ENCODE results near the gene CDK5RAP2. TPM values are rescaled to one million over a fixed set of nuclear protein-coding genes. Genes with fewer than 3 reads are reported as not detected.

The CDK5RAP2 gene
- total and polyA plus RNA-seq, 9 of the 15 experiments (the other 6 are each of a cell fraction or from before 2014, with no cell fraction given) = 19.9 to 68.8 (median 42.2) TPM

- TF ChIP-seq, protein P1, sequence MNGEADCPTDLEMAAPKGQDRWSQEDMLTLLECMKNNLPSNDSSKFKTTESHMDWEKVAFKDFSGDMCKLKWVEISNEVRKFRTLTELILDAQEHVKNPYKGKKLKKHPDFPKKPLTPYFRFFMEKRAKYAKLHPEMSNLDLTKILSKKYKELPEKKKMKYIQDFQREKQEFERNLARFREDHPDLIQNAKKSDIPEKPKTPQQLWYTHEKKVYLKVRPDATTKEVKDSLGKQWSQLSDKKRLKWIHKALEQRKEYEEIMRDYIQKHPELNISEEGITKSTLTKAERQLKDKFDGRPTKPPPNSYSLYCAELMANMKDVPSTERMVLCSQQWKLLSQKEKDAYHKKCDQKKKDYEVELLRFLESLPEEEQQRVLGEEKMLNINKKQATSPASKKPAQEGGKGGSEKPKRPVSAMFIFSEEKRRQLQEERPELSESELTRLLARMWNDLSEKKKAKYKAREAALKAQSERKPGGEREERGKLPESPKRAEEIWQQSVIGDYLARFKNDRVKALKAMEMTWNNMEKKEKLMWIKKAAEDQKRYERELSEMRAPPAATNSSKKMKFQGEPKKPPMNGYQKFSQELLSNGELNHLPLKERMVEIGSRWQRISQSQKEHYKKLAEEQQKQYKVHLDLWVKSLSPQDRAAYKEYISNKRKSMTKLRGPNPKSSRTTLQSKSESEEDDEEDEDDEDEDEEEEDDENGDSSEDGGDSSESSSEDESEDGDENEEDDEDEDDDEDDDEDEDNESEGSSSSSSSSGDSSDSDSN (IDR thresholded peaks at IDR 0.05; ENCODE audit: borderline replicate concordance in 1 of 2, low read depth in 2 of 2, low read length in 2 of 2) = peak in 1 of 2 experiments; percentile 48; a peak in 1 of 4 replicates
- TF ChIP-seq KHSRP (IDR thresholded peaks at IDR 0.05) (no peak), LCOR (CRISPR knock-in tag; IDR thresholded peaks at IDR 0.05) (peak; percentile 80), HDAC6 (IDR thresholded peaks at IDR 0.05; ENCODE audit: low read depth, low read length) (no peak), ZNF41 (CRISPR knock-in tag; conservative IDR thresholded peaks at IDR 0.05) (peak; percentile 74; the same call in 1 of the 2 replicates), GATAD2B (IDR thresholded peaks at IDR 0.05; ENCODE audit: borderline replicate concordance) (peak; percentile 49; the same call in 1 of the 2 replicates), COPS2 (conservative IDR thresholded peaks at IDR 0.05) (no peak)
- TF ChIP-seq, protein P2, sequence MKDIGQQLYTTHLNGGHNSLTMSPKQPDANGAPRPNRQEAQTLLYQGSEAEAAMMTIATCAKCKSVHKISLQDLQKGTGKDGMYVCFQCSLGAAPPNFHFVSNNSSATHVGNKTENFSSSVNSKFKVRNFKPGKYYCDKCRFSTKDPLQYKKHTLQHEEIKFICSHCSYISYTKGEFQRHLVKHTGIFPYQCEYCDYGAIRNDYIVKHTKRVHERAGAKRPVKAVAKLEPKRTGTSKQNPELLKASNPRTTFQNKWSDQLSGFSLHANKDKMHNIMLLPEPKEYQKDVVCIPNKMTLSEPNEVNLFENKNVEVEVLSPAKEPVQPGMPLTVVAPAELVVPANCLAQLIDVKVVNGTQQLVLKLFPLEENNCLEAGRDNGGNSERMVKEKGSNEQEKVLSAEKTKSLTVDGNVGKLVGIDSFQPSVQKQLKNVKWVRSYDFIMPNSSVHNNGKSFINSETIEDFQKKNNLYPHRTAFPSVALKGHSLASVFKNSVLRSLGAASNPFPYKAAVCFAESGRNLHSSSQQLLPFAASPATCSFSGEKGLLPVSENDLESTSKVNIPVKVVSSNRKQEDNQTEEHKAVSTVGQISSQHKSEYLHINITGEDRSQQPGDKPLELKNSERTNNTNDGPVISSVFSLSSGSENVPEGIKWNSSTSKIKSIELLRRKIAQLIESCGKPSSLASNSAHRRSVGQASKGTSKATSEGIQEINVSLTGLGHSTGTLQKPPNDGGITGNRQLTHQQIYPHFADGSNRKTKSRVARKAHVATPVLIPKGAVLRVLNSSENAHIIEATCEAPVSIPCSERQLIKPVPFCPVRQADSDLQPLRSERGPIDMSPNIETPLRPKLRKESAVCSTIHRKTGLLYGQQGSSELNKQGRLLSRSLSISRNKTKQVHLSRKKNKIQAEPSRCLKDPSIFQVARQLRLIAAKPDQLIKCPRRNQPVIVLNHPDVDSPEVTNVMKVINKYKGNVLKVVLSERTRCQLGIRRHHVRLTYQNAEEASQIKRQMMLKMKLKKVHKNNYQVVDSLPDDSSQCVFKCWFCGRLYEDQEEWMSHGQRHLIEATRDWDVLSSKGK (CRISPR knock-in tag; IDR thresholded peaks at IDR 0.05) = no peak
- TF ChIP-seq, protein P3, sequence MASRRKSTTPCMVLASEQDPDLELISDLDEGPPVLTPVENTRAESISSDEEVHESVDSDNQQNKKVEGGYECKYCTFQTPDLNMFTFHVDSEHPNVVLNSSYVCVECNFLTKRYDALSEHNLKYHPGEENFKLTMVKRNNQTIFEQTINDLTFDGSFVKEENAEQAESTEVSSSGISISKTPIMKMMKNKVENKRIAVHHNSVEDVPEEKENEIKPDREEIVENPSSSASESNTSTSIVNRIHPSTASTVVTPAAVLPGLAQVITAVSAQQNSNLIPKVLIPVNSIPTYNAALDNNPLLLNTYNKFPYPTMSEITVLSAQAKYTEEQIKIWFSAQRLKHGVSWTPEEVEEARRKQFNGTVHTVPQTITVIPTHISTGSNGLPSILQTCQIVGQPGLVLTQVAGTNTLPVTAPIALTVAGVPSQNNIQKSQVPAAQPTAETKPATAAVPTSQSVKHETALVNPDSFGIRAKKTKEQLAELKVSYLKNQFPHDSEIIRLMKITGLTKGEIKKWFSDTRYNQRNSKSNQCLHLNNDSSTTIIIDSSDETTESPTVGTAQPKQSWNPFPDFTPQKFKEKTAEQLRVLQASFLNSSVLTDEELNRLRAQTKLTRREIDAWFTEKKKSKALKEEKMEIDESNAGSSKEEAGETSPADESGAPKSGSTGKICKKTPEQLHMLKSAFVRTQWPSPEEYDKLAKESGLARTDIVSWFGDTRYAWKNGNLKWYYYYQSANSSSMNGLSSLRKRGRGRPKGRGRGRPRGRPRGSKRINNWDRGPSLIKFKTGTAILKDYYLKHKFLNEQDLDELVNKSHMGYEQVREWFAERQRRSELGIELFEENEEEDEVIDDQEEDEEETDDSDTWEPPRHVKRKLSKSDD (conservative IDR thresholded peaks at IDR 0.05; ENCODE audit: low read length) = no peak
Observed at GRCh38 chr9:120580051-120580896, at the start of gene CDK5RAP2 (continued).

Measured in K562 (cell line).